Esophagus muscularis mucosa (tissue), 4 donors: ENCODE measurements around the gene EPHB3.

Source experiments
- EP300 ChIP-seq: sonication (generic); formaldehyde crosslinking; IDR thresholded peaks from one replicate; pipeline ENCODE4 v1.6.1; 2017; ENCODE audit warnings: antibody characterized with exemption
- POLR2AphosphoS5 ChIP-seq, 2 donors: sonication (generic); formaldehyde crosslinking; IDR thresholded peaks; one replicate each; pipeline ENCODE4 v1.6.1; 2017; ENCODE audit warnings: antibody characterized with exemption in 2 of 2
- TF ChIP-seq, protein P1 (sequence below), 3 experiments: fragments of 200-600 bp in 2 of 3; fragments of 450-650 bp in 1 of 3; sonication (generic) in 2 of 3; IDR thresholded peaks; one replicate each; pipeline ENCODE4 v1.5.1; 2017 to 2019; ENCODE audit warnings: antibody characterized with exemption in 3 of 3, mild to moderate bottlenecking in 2 of 3, moderate library complexity in 1 of 3

- TF ChIP-seq, protein P1, sequence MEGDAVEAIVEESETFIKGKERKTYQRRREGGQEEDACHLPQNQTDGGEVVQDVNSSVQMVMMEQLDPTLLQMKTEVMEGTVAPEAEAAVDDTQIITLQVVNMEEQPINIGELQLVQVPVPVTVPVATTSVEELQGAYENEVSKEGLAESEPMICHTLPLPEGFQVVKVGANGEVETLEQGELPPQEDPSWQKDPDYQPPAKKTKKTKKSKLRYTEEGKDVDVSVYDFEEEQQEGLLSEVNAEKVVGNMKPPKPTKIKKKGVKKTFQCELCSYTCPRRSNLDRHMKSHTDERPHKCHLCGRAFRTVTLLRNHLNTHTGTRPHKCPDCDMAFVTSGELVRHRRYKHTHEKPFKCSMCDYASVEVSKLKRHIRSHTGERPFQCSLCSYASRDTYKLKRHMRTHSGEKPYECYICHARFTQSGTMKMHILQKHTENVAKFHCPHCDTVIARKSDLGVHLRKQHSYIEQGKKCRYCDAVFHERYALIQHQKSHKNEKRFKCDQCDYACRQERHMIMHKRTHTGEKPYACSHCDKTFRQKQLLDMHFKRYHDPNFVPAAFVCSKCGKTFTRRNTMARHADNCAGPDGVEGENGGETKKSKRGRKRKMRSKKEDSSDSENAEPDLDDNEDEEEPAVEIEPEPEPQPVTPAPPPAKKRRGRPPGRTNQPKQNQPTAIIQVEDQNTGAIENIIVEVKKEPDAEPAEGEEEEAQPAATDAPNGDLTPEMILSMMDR (IDR thresholded peaks at IDR 0.05) = no peak
- TF ChIP-seq EP300 (no peak), POLR2AphosphoS5 (IDR thresholded peaks at IDR 0.05) (no peak)
Measured at GRCh38 chr3:184619787-184620430, 58.3 kb downstream of the EPHB3 start.
